Ovary (tissue), 9 donors: ENCODE data around the gene C3orf18. TPM values are rescaled to one million over a fixed set of nuclear protein-coding genes. Genes with fewer than 3 reads are reported as not detected.

Source experiments
- DNase-seq, 5 donors: peaks; one replicate each; pipeline ENCODE4 v3.0.0-alpha.2; 2019 to 2020
- H3K27ac ChIP-seq, 2 donors: fragments of 200-600 bp; one replicate each; pipeline versions ENCODE4 v1.5.1 to v1.8.0; 2019 to 2022
- H3K27me3 ChIP-seq: fragments of 200-600 bp; one replicate; pipeline ENCODE4 v1.8.0; 2022
- H3K36me3 ChIP-seq: fragments of 200-600 bp; sonication (generic); one replicate; pipeline ENCODE4 v1.5.1; 2019
- H3K4me1 ChIP-seq: one replicate; pipeline ENCODE4 v1.8.1; 2013; ENCODE audit warnings: mild to moderate bottlenecking, moderate library complexity; ENCODE audit not compliant: insufficient read depth
- H3K4me3 ChIP-seq: fragments of 200-600 bp; sonication (generic); one replicate; pipeline ENCODE4 v1.5.1; 2017
- H3K9me3 ChIP-seq, 2 donors: fragments of 200-600 bp in 1 of 2; sonication (generic) in 1 of 2; one replicate each; pipeline versions ENCODE4 v1.5.1 to v1.8.1; 2013 to 2019; ENCODE audit warnings: mild to moderate bottlenecking in 1 of 2, moderate library complexity in 1 of 2
- EP300 ChIP-seq: sonication (generic); formaldehyde crosslinking; IDR thresholded peaks from one replicate; pipeline ENCODE4 v1.6.1; 2017; ENCODE audit warnings: antibody characterized with exemption
- POLR2A ChIP-seq: fragments of 450-650 bp; IDR thresholded peaks from one replicate; pipeline ENCODE4 v1.6.1; 2017; ENCODE audit warnings: antibody characterized with exemption, mild to moderate bottlenecking, moderate library complexity
- WGBS, 3 donors: extraction: QIAGEN DNeasy Blood & Tissue Kit in 1 of 3; methylation state at CpG; one replicate each; pipeline versions ENCODE4 v1.1.5 to v1.1.7; 2013 to 2017; 5-methylcytosine and 5-hydroxymethylcytosine counted together
- intact Hi-C, 4 donors: fragments of 100-400 bp; cut with DNase I; formaldehyde crosslinking; loops; one replicate each; pipeline versions ENCODE4 v1.11.0 to v1.15.1; 2022 to 2023
- polyA plus RNA-seq, 2 donors: library from polyadenylated mRNA; stranded (reverse); fragments of 200-250 nt in 1 of 2; fragments of 350-450 nt in 1 of 2; fragmentation: Illumina TruSeq in 1 of 2; extraction: RNeasy Lipid Tissue Mini Kit (QIAGEN cat#74804) in 1 of 2; gene quantifications; one replicate each; pipeline ENCODE4 v1.2.3, GENCODE V29; 2013 to 2014
- total RNA-seq, 7 donors: library from RNA; depleted of rRNA in 2 of 7; stranded (reverse); fragments of >200 nt in 2 of 7; fragmentation: NEBNext Ultra II Directional in 3 of 7; extraction: Animal tissue kit (Norgen Biotek cat#: 25700) in 3 of 7; gene quantifications; one replicate each; pipeline versions ENCODE4 v1.1.0 to v1.2.4, GENCODE V29; 2016 to 2023
- TF ChIP-seq, protein P1 (sequence below), 3 donors: fragments of 450-650 bp in 2 of 3; fragments of 200-600 bp in 1 of 3; IDR thresholded peaks; one replicate each; pipeline versions ENCODE4 v1.5.1 to v1.8.0; 2016 to 2022; ENCODE audit warnings: antibody characterized with exemption in 3 of 3, mild to moderate bottlenecking in 1 of 3
- donor health status: DM: no; HTN: no; CAD: no; lungs with moderate emphysema.
- donor health status: DM: no; HTN: no; CAD: no.
- donor health status: Bipolar disorder and iron deficiency.
- donor health status: DM: yes; HTN: yes; CAD: no.
- donor health status: DM: no; HTN: no; CAD: no.
- donor health status: DM: yes; HTN: yes; CAD: no.

Gene C3orf18
- total and polyA plus RNA-seq, 9 donors: 10.7 to 24.1 (median 17.5) TPM

DNA sequence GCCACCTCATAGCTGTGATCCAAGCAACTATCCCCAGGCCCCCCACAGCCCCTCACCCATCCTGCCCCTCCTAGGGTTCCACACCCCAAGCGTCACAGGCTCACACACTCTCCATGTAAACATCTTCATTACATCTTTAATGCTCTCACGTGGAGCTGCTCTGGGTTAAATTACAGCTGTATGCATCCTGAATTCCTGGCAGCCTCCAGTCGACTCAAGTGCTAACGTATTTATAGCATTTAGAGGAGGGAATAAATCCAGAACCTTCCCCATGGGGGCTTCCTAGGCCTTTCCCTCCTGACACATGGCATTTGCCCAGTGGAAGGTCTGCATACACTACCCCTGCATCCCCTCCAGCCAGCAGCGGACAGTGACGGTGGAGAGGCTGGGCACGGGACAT lies 9.6 kb downstream of the C3orf18 start:
- no peak overlapping the region for H3K27ac ChIP-seq
- H3K9me3 ChIP-seq: no peaks in the 10 kb centered on the region
- H3K27me3 ChIP-seq: no peaks in the 10 kb centered on the region
- no peaks in the 10 kb centered on the region for H3K36me3 ChIP-seq
- DNase-seq: no peak
- no peaks in the 10 kb centered on the region for H3K4me1 ChIP-seq
- TF ChIP-seq, protein P1, sequence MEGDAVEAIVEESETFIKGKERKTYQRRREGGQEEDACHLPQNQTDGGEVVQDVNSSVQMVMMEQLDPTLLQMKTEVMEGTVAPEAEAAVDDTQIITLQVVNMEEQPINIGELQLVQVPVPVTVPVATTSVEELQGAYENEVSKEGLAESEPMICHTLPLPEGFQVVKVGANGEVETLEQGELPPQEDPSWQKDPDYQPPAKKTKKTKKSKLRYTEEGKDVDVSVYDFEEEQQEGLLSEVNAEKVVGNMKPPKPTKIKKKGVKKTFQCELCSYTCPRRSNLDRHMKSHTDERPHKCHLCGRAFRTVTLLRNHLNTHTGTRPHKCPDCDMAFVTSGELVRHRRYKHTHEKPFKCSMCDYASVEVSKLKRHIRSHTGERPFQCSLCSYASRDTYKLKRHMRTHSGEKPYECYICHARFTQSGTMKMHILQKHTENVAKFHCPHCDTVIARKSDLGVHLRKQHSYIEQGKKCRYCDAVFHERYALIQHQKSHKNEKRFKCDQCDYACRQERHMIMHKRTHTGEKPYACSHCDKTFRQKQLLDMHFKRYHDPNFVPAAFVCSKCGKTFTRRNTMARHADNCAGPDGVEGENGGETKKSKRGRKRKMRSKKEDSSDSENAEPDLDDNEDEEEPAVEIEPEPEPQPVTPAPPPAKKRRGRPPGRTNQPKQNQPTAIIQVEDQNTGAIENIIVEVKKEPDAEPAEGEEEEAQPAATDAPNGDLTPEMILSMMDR (IDR thresholded peaks at IDR 0.05): no peak
- TF ChIP-seq POLR2A: no peak
- no peak for TF ChIP-seq EP300
- H3K4me3 ChIP-seq: no peak overlapping the region
- intact Hi-C loops: loop anchor here in 1 of 4 donors (10.0 kb wide), 1 partner anchor 1943 kb away; no protein-coding TSS in a partner anchor
- 48 to 54% (median 49%) methylated on average over 7 of the region's 7 CpGs for WGBS, 3 donors

DNA sequence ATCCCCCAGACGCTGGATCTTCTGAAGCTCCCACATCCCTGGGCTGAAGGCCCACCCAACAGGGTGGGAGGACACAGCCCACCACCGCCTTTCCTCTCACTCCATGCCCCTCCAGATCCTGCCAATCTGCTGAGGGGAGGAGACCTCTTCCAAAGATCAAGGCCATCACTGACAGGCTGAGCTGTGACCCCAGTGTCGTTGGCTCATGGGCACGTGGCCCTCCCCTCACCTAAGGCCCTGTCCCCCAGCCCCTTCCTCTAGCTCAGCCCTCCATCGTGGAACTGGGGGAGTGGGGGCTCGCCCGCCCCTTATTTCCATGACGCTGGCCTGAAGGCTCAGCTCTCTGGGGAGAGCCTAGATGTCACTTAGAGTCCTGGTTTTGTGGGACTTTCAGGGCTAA lies 10.4 kb downstream of the C3orf18 start:
- no peaks in the 10 kb centered on the region for H3K36me3 ChIP-seq
- no peaks in the 10 kb centered on the region for H3K4me1 ChIP-seq
- intact Hi-C loops: loop anchor here in 1 of 4 donors (10.0 kb wide), 1 partner anchor 1942 kb away; no protein-coding TSS in a partner anchor
- TF ChIP-seq POLR2A (no peak), EP300 (no peak)
- TF ChIP-seq, protein P1 (IDR thresholded peaks at IDR 0.05): no peak
- 34 to 40% (median 36%) methylated on average over 8 of the region's 8 CpGs for WGBS, 3 donors
- DNase-seq: no peak
- H3K9me3 ChIP-seq: no peaks in the 10 kb centered on the region
- H3K4me3 ChIP-seq: no peak overlapping the region
- no peaks in the 10 kb centered on the region for H3K27me3 ChIP-seq
- no peak overlapping the region for H3K27ac ChIP-seq

DNA sequence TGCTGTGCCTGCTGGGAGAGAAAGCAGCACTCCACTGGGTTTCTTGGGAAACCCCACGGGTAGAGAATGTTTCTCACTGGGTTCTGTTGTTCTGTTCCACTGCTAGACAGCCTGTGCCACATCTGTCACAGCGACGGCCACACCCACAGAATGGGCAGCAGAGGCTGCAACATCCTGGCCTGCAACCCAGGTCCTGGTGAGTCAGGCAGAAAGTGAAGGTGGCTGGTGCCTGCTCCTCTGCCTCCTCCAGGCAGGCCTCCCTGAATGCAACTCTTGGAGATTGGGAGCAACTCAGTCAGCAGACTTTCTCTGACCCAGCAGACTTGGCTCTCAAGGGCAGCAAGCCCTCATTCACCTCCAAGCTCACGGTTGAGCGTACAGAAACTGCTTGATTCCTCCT lies 13.0 kb downstream of the C3orf18 start:
- intact Hi-C loops: loop anchor here in 1 of 4 donors (10.0 kb wide), 1 partner anchor 1940 kb away; no protein-coding TSS in a partner anchor
- no peak overlapping the region for H3K4me3 ChIP-seq
- no peak overlapping the region for H3K27ac ChIP-seq
- no peak for DNase-seq
- H3K9me3 ChIP-seq: no peaks in the 10 kb centered on the region
- TF ChIP-seq POLR2A (no peak), EP300 (no peak)
- TF ChIP-seq, protein P1 (IDR thresholded peaks at IDR 0.05): no peak
- no peaks in the 10 kb centered on the region for H3K27me3 ChIP-seq
- no peaks in the 10 kb centered on the region for H3K36me3 ChIP-seq
- WGBS, 3 donors: 66 to 74% (median 67%) methylated on average over 5 of the region's 5 CpGs
- no peaks in the 10 kb centered on the region for H3K4me1 ChIP-seq

DNA sequence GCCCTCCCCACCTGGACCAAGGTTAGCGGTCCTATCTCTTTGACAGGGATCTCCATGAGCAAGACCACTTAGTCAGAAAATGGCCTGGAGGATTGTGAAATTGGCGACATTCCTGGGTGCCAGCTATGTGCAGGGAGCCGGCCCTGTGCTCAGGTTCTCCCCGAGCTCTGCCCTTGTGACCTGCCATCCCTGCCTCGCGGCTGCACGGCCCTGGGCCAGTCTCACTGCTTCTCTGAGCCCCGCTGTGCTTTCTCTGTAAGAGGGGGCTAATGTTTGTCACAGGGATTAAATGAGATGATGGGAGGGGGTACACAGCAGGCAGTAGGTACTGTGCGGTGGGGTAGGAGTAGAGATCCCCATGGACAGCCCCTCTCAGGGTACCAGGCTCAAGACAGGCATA lies 14.9 kb downstream of the C3orf18 start:
- no peak for DNase-seq
- no peak overlapping the region for H3K27ac ChIP-seq
- WGBS, 3 donors: 72 to 88% (median 85%) methylated on average over 9 of the region's 9 CpGs
- intact Hi-C loops: loop anchor here in 1 of 4 donors (10.0 kb wide), 1 partner anchor 1938 kb away; no protein-coding TSS in a partner anchor
- no peaks in the 10 kb centered on the region for H3K27me3 ChIP-seq
- no peaks in the 10 kb centered on the region for H3K36me3 ChIP-seq
- no peaks in the 10 kb centered on the region for H3K9me3 ChIP-seq
- TF ChIP-seq EP300: no peak
- TF ChIP-seq, protein P1 (IDR thresholded peaks at IDR 0.05): no peak
- TF ChIP-seq POLR2A: no peak
- no peak overlapping the region for H3K4me3 ChIP-seq
- H3K4me1 ChIP-seq: no peaks in the 10 kb centered on the region
